Body of pancreas (tissue), 4 donors: ENCODE measurements around the gene SC5D.

Experiments
- CTCF ChIP-seq, 7 experiments: fragments of 450-650 bp in 4 of 7; fragments of 200-600 bp in 3 of 7; sonication (generic) in 3 of 7; IDR thresholded peaks; one replicate each; pipeline ENCODE4 v1.5.1; 2016 to 2019; ENCODE audit warnings: antibody characterized with exemption in 7 of 7
- POLR2A ChIP-seq, 3 donors: fragments of 450-650 bp; IDR thresholded peaks; one replicate each; pipeline ENCODE4 v1.6.1; 2016; ENCODE audit warnings: antibody characterized with exemption in 3 of 3, mild to moderate bottlenecking in 2 of 3

- TF ChIP-seq CTCF (IDR thresholded peaks at IDR 0.05) (no peak), POLR2A (IDR thresholded peaks at IDR 0.05) (no peak)
Observed at GRCh38 chr11:121330614-121331435, 38.3 kb downstream of the SC5D start.
